HEK293 (cell line): ENCODE data around the gene CDK14.

Experiments used
- CTCF ChIA-PET: fragments of 350-600 bp; formaldehyde crosslinking; extraction: SDS; loops from one replicate; lab custom pipeline; 2021; ENCODE audit warnings: antibody characterized with exemption; lab: Yijun Ruan, JAX
- POLR2A ChIA-PET: fragments of 300-600 bp; formaldehyde crosslinking; extraction: SDS; loops from one replicate; lab custom pipeline; 2020; ENCODE audit warnings: antibody characterized with exemption, inconsistent platforms; lab: Yijun Ruan, JAX
- H3K27ac ChIP-seq: fragments of 200-500 bp; sonication (Bioruptor generic); 2 replicates; pipeline ENCODE4 v1.5.1; 2014; ENCODE audit warnings: low read depth, low read length, control low read depth, inconsistent platforms; ENCODE audit errors: extremely low read depth
- H3K36me3 ChIP-seq, 2 experiments: fragments of 200-500 bp in 1 of 2; sonication (Bioruptor generic) in 1 of 2; 1 replicate in 1 of 2; 2 replicates in 1 of 2; pipeline ENCODE4 v1.5.1; 2014 to 2017; ENCODE audit warnings: inconsistent platforms in 2 of 2, low read length in 2 of 2; ENCODE audit not compliant: control insufficient read depth in 2 of 2, insufficient read depth in 1 of 2
- H3K4me1 ChIP-seq: fragments of 200-500 bp; sonication (Bioruptor generic); 2 replicates; pipeline ENCODE4 v1.5.1; 2014; ENCODE audit warnings: mild to moderate bottlenecking, low read length, inconsistent platforms; ENCODE audit not compliant: control insufficient read depth, insufficient read depth
- H3K4me3 ChIP-seq: 2 replicates; pipeline ENCODE4 v1.5.1; 2011; ENCODE audit warnings: low read depth, mild to moderate bottlenecking, control low read depth, low read length, moderate library complexity
- H3K9me3 ChIP-seq: fragments of 200-500 bp; sonication (Bioruptor generic); 2 replicates; pipeline ENCODE4 v1.5.1; 2014; ENCODE audit warnings: low read depth, low read length, inconsistent platforms; ENCODE audit not compliant: control insufficient read depth, insufficient read depth
- CTCF ChIP-seq: fragments of 450-650 bp; formaldehyde crosslinking; IDR thresholded peaks from 2 replicates; pipeline ENCODE4 v1.5.1; 2016; ENCODE audit warnings: missing biosample characterization, missing genetic modification characterization
- ELK4 ChIP-seq: IDR thresholded peaks from 2 replicates; pipeline ENCODE4 v1.6.1; 2011; ENCODE audit warnings: mild to moderate bottlenecking, low read depth, low read length, borderline replicate concordance
- FEZF1 ChIP-seq: fragments of 450-650 bp; formaldehyde crosslinking; IDR thresholded peaks from 2 replicates; pipeline ENCODE4 v1.5.1; 2016; ENCODE audit warnings: missing biosample characterization, missing genetic modification characterization
- GLI4 ChIP-seq: fragments of 450-650 bp; formaldehyde crosslinking; IDR thresholded peaks from 2 replicates; pipeline ENCODE4 v1.5.1; 2016; ENCODE audit warnings: missing biosample characterization, missing genetic modification characterization
- KLF7 ChIP-seq: fragments of 450-650 bp; formaldehyde crosslinking; IDR thresholded peaks from 2 replicates; pipeline ENCODE4 v1.5.1; 2016; ENCODE audit warnings: missing biosample characterization, missing genetic modification characterization, borderline replicate concordance
- SCRT1 ChIP-seq: fragments of 450-650 bp; formaldehyde crosslinking; IDR thresholded peaks from 2 replicates; pipeline ENCODE4 v1.5.1; 2016; ENCODE audit warnings: missing biosample characterization, missing genetic modification characterization, borderline replicate concordance
- SP2 ChIP-seq: fragments of 450-650 bp; formaldehyde crosslinking; IDR thresholded peaks from 2 replicates; pipeline ENCODE4 v1.5.1; 2016; ENCODE audit warnings: missing biosample characterization, missing genetic modification characterization
- SP3 ChIP-seq: fragments of 450-650 bp; formaldehyde crosslinking; IDR thresholded peaks from 2 replicates; pipeline ENCODE4 v1.5.1; 2016; ENCODE audit warnings: missing biosample characterization, missing genetic modification characterization
- ZEB2 ChIP-seq: fragments of 450-650 bp; formaldehyde crosslinking; IDR thresholded peaks from 2 replicates; pipeline ENCODE4 v1.5.1; 2016; ENCODE audit warnings: missing biosample characterization, missing genetic modification characterization
- ZNF16 ChIP-seq: fragments of 450-650 bp; formaldehyde crosslinking; IDR thresholded peaks from 2 replicates; pipeline ENCODE4 v1.5.1; 2016; ENCODE audit warnings: low read depth, missing biosample characterization, missing genetic modification characterization
- ZNF2 ChIP-seq: fragments of 450-650 bp; formaldehyde crosslinking; IDR thresholded peaks from 2 replicates; pipeline ENCODE4 v1.5.1; 2016; ENCODE audit warnings: missing biosample characterization, missing genetic modification characterization
- ZNF23 ChIP-seq: fragments of 450-650 bp; formaldehyde crosslinking; IDR thresholded peaks from 2 replicates; pipeline ENCODE4 v1.5.1; 2016; ENCODE audit warnings: missing biosample characterization, missing genetic modification characterization, borderline replicate concordance
- ZNF24 ChIP-seq: fragments of 450-650 bp; formaldehyde crosslinking; IDR thresholded peaks from 2 replicates; pipeline ENCODE4 v1.5.1; 2016; ENCODE audit warnings: missing biosample characterization, missing genetic modification characterization
- ZNF292 ChIP-seq: fragments of 450-650 bp; formaldehyde crosslinking; IDR thresholded peaks from 2 replicates; pipeline ENCODE4 v1.5.1; 2016; ENCODE audit warnings: low read depth, missing biosample characterization, missing genetic modification characterization, borderline replicate concordance
- ZNF354C ChIP-seq: fragments of 450-650 bp; formaldehyde crosslinking; IDR thresholded peaks from 2 replicates; pipeline ENCODE4 v1.5.1; 2016; ENCODE audit warnings: missing biosample characterization, missing genetic modification characterization, low read depth, borderline replicate concordance
- ZNF394 ChIP-seq: fragments of 450-650 bp; formaldehyde crosslinking; IDR thresholded peaks from 2 replicates; pipeline ENCODE4 v1.5.1; 2016; ENCODE audit warnings: missing biosample characterization, missing genetic modification characterization, mild to moderate bottlenecking, moderate library complexity, borderline replicate concordance
- ZNF398 ChIP-seq: fragments of 450-650 bp; formaldehyde crosslinking; IDR thresholded peaks from 2 replicates; pipeline ENCODE4 v1.5.1; 2017; ENCODE audit warnings: missing biosample characterization, missing genetic modification characterization
- ZNF404 ChIP-seq: fragments of 450-650 bp; formaldehyde crosslinking; IDR thresholded peaks from 2 replicates; pipeline ENCODE4 v1.5.1; 2017; ENCODE audit warnings: missing biosample characterization, missing genetic modification characterization
- ZNF416 ChIP-seq: fragments of 450-650 bp; formaldehyde crosslinking; IDR thresholded peaks from 2 replicates; pipeline ENCODE4 v1.5.1; 2016; ENCODE audit warnings: missing biosample characterization, missing genetic modification characterization
- ZNF433 ChIP-seq: fragments of 450-650 bp; formaldehyde crosslinking; IDR thresholded peaks from 2 replicates; pipeline ENCODE4 v1.5.1; 2016; ENCODE audit warnings: missing biosample characterization, missing genetic modification characterization, low read depth
- ZNF521 ChIP-seq: fragments of 450-650 bp; formaldehyde crosslinking; IDR thresholded peaks from 2 replicates; pipeline ENCODE4 v1.5.1; 2017; ENCODE audit warnings: missing biosample characterization, mild to moderate bottlenecking, missing genetic modification characterization
- ZNF624 ChIP-seq: fragments of 450-650 bp; formaldehyde crosslinking; IDR thresholded peaks from 2 replicates; pipeline ENCODE4 v1.5.1; 2017; ENCODE audit warnings: missing biosample characterization, missing genetic modification characterization
- ZNF639 ChIP-seq: fragments of 450-650 bp; formaldehyde crosslinking; IDR thresholded peaks from 2 replicates; pipeline ENCODE4 v1.5.1; 2016; ENCODE audit warnings: missing biosample characterization, missing genetic modification characterization
- ZNF843 ChIP-seq: fragments of 450-650 bp; formaldehyde crosslinking; IDR thresholded peaks from 2 replicates; pipeline ENCODE4 v1.5.1; 2016; ENCODE audit warnings: missing biosample characterization, missing genetic modification characterization
- ZSCAN18 ChIP-seq: fragments of 450-650 bp; formaldehyde crosslinking; IDR thresholded peaks from 2 replicates; pipeline ENCODE4 v1.5.1; 2016; ENCODE audit warnings: missing biosample characterization, missing genetic modification characterization
- TF ChIP-seq, protein P1 (sequence below): fragments of 450-650 bp; formaldehyde crosslinking; IDR thresholded peaks from 2 replicates; pipeline ENCODE4 v1.5.1; 2016; ENCODE audit warnings: missing biosample characterization, missing genetic modification characterization

Gene CDK14

DNA sequence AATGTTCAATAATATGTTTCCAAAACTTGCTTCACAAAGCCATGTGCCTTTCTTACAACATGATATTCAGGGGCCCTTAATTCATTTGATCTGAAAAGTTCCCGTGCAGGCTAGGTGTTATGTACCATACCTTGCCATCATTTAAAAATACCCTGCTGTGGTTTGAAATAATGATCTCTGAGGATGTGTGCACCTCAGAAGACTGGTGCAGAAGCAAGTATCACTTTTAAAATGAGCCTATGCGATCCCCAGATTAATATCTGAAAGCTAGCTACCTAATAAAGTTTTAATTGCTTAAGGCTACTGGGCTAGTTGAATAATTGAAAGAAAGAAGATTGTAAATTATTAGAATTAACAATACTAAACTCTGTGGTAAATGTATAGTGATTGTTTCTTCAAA lies 262.4 kb downstream of the CDK14 start (continued):
- TF ChIP-seq ZNF639 = no peak
- TF ChIP-seq ZNF416 (tag by site-specific recombination) = no peak
- TF ChIP-seq FEZF1 = no peak
- no peak for TF ChIP-seq ZNF2 (tag by site-specific recombination)
- TF ChIP-seq ZNF292 (tag by site-specific recombination) = no peak
- TF ChIP-seq ZNF16 (tag by site-specific recombination) = no peak
- no peak for TF ChIP-seq ZNF23 (tag by site-specific recombination)
- no peak for TF ChIP-seq ZEB2 (tag by site-specific recombination)
- TF ChIP-seq ZNF404 (tag by site-specific recombination) = no peak
- TF ChIP-seq CTCF = no peak
- TF ChIP-seq ZNF843 (tag by site-specific recombination) = no peak
- TF ChIP-seq ZSCAN18 (tag by site-specific recombination) = no peak

GRCh38 chr7:90859521-90859920 lies 263.4 kb downstream of the CDK14 start:
- POLR2A ChIA-PET = no interaction called here
- TF ChIP-seq ZNF354C (tag by site-specific recombination) (no peak), ZNF398 (tag by site-specific recombination) (no peak), ZNF843 (tag by site-specific recombination) (no peak), ZNF24 (tag by site-specific recombination) (no peak), SP2 (tag by site-specific recombination) (no peak), ZNF624 (no peak), ZNF433 (tag by site-specific recombination) (no peak), ZNF521 (tag by site-specific recombination) (no peak), ELK4 (no peak), KLF7 (tag by site-specific recombination) (no peak), SP3 (tag by site-specific recombination) (no peak), SCRT1 (tag by site-specific recombination) (no peak), ZNF394 (tag by site-specific recombination) (no peak), GLI4 (tag by site-specific recombination) (no peak)
- TF ChIP-seq, protein P1, sequence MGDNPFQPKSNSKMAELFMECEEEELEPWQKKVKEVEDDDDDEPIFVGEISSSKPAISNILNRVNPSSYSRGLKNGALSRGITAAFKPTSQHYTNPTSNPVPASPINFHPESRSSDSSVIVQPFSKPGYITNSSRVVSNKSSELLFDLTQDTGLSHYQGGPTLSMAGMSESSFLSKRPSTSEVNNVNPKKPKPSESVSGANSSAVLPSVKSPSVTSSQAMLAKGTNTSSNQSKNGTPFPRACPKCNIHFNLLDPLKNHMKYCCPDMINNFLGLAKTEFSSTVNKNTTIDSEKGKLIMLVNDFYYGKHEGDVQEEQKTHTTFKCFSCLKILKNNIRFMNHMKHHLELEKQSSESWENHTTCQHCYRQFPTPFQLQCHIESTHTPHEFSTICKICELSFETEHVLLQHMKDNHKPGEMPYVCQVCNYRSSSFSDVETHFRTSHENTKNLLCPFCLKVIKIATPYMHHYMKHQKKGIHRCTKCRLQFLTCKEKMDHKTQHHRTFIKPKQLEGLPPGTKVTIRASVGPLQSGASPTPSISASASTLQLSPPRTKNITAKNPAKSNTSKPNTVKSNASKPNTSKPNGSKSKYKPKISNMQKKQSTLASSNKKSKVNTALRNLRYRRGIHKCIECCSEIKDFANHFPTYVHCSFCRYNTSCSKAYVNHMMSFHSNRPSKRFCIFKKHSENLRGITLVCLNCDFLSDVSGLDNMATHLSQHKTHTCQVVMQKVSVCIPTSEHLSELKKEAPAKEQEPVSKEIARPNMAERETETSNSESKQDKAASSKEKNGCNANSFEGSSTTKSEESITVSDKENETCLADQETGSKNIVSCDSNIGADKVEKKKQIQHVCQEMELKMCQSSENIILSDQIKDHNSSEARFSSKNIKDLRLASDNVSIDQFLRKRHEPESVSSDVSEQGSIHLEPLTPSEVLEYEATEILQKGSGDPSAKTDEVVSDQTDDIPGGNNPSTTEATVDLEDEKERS (tag by site-specific recombination) = no peak
- Histone ChIP-seq H3K36me3 (no peaks in the 10 kb centered on the region), H3K4me1 (no peaks in the 10 kb centered on the region), H3K9me3 (no peaks in the 10 kb centered on the region), H3K4me3 (no peak overlapping the region), H3K27ac (no peak overlapping the region)
- CTCF ChIA-PET = no interaction called here
